ENCODE data around the gene DGLUCY.
"Not testable (repeated sequence)": the region's sequence is repeated elsewhere in the genome, so short reads cannot be mapped to it uniquely, and the experiment has no call there.

Gene DGLUCY

DNA sequence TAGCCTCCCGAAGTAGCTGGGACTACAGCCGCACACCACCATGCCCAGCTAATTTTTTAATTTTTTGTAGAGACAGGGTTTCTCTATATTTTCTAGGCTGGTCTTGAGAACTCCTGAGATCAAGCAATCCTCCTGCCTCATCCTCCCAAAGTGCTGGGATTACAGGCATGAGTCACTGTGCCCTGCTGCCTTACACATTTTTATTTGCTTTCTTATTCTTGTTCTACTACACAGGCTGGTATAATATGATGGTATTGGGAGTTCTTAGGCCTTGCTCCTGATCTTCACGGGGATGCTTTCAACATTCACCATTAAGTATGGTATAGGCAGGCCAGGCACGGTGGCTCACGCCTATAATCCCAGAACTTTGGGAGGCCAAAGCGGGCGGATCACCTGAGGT lies 21.2 kb downstream of the DGLUCY start:
- no peak for DNase-seq (ENCODE audit: low read depth in 2 of 3, low spot score in 2 of 3)

DNA sequence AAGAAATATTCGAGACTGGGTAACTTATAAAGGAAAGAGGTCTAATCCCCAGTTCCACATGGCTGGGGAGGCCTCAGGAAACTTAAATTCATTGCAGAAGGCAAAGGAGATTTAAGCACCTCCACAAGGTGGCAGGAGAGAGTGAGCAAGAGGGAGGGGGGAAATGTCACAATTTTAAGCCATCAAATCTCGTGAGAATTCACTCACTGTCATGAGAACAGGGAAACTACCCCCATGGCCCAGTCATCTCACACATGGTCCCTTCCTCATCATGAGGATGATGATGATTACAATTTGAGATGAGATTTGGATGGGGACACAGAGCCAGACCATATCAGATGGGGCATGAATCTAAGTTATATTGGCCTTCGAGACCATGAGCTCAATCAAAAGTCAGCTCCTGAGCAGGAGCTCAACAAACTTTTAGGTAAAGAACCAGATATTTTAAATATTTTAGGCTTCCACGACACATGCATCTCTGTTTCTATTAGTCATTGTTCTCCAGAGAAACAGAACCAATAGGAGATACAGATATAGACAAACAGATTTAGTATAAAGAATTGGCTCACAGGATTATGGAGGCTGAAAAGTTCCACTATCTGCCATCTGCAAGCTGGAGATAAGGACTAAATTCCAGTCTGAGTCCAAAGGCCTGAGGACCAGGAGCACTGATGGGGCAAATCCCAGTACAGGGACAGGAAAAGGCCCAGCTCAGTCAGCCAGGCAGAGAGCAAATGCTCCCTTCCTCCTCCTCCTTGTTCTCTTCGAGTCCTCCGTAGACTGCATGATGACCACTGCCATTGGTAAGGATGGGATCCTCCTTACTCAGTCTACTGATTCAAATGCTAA lies 24.9 kb downstream of the DGLUCY start:
- DNase-seq (ENCODE audit: low read depth in 2 of 3, low spot score in 2 of 3) = no peak

DNA sequence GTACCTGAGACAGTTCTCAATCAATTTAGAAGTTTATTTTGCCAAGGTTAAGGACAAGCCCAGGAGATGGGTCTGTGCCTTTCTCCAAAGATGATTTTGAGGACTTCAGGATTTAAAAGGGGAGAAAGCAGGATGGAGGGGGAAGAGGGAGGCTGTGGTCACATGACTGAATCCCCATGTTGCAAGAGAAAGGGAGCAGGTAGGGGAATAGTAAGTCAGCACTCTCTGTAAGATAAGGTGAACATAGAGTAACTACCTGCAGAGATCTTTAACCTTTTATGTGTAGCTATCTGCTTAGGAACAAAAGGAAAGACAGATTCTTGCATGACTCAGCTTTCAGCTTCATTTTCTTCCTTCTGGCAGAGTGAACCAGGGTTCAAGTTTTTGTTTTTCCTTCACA lies 25.9 kb downstream of the DGLUCY start:
- DNase-seq (ENCODE audit: low read depth in 2 of 3, low spot score in 2 of 3) = no peak

DNA sequence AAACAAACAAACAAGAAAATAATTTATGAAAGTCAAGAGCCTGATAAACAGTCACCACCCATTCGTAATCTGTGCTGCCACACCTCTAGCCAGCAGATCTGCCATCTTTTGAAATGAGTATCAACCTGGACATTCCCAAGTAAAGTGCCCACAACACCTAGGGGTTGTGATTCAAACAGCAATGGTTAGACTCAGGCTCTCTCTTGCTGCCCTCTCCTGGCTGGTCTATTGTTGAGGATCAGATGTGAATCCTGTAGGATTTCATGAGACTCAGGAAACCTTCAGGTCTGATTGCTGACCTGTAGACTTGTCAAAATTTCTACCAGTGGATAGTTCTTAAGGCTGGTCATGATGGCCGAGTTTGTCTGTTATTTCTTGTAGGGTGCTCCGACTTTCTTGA lies 26.8 kb downstream of the DGLUCY start:
- no peak for DNase-seq (ENCODE audit: low read depth in 2 of 3, low spot score in 2 of 3)

DNA sequence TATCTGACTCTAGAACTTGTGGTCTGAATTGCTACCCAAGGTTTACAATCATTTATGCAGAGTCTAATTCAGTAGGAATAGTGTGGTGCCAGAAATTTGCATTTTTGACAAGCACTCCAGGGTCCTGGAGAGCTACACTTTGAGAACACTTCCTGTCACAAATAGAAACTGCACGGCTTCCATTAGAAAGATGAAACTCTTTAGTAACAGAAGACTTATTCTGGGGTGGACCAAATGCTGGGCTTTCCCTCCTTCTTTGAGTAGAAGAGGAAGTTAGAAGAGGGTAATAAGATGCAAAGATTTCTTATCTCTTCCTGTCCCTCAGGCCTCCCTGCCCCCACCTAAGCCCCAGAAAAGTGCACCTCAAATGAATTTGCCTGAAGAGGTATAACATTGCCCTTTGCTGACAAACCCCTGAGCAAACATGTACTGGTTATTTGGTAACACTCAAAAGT lies 28.4 kb downstream of the DGLUCY start:
- DNase-seq (ENCODE audit: low read depth in 2 of 3, low spot score in 2 of 3) = no peak

DNA sequence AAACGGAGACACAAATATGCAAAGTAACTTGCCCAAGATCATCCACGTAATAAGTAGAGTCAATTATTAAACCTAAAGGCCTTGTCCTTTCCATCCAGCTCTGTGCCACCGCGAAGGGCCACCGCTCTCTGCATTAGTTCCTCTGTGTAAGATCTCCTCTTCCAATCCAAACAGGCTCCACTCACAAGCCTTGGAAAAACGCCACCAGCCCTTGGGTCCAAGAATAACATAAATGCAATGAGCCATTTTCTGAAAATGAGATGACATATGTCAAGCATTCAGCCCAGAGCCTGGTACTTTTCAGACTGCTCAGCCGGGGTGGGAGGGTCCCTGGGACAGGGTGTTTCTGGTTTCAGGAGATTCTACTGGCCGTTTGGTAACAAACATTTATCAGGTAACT lies 30.0 kb downstream of the DGLUCY start:
- DNase-seq (ENCODE audit: low read depth in 2 of 3, low spot score in 2 of 3) = no peak

DNA sequence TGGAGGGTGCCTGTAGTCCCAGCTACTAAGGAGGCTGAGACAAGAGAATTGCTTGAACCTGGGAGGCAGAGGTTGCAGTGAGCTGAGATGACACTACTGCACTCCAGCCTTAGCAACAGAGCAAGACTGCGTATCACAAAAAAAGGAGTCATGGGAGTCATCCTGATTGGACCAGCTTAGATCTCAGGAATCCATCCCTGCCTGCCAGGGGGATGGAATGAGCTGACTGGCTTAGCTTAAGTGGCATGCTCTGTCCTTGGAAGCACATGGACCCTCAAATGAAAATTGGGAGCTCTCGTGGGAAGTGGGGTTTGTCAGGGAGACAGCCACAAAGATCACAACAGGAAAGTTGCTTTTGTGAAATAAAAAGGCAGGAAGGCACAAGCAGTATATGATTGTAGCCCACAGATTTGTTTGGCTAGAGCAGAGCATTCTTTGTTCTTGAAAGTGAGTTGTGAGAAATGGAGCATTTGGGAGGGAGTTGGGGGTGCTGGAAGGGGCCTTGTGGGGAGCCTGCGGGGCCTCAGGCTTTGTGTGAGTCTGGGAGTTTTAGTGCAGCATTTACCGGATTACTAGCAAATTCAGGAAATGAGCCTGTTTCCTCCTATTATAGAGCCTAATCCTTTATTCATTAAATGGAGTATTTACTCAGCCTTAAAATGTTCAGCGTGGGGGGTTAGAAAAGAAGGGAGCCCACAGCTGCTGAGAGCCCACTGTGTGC lies 30.7 kb downstream of the DGLUCY start:
- DNase-seq (ENCODE audit: low read depth in 2 of 3, low spot score in 2 of 3) = no peak

DNA sequence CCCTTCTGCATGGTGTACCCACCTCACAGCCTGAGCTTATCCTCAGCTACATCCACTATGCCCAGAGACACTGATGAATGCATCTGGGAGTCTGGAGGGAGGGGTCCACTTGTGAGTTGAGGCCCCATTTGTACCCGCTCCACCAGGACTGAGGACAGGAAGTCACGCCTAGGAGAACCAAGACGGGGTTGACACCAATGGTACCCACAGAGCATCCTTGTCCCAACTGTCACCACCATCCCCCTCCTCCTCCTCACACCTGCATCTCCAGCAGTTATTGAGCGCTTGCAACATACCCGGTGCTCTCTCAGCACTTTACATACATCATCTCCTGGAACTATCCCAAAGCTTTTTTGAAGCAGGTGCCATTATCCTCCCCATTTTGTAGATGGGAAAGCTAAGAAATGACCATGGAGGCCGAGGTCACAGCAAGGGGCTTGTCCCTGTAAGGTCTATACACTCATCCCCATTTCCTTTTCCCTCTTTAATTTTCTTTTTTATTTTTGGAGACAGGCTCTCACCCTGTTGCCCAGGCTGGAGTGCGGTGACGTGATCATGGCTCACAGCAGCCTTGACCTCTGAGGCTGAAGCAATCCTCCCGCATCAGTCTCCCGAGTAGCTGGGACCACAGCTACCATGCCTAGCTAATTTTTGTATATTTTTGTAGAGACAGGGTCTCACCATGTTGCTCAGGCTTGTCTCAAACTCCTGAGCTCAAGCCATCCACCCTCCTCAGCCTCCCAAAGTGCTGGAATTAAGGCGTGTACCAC lies 31.7 kb downstream of the DGLUCY start:
- no peak for DNase-seq (ENCODE audit: low read depth in 2 of 3, low spot score in 2 of 3)

DNA sequence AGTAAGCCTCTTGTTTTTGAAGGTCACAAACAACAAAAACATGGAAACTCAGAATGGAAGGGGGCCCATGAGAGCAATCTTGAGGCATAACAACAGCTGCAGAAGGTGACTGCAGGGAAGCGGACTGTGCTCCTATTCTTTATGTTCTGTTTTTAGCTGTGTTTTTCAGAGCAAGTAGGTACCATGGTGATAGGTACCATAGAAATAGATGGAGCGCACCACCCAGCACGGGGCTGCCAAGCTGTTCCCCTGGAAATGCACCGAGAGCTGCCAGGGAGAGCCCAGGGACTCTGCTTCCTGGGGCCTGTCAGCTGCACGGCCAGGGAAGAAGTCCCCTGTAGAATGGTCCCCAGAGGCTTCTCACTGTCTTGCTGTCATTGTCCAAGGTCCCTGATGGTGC lies 32.8 kb downstream of the DGLUCY start:
- no peak for DNase-seq (ENCODE audit: low read depth in 2 of 3, low spot score in 2 of 3)

DNA sequence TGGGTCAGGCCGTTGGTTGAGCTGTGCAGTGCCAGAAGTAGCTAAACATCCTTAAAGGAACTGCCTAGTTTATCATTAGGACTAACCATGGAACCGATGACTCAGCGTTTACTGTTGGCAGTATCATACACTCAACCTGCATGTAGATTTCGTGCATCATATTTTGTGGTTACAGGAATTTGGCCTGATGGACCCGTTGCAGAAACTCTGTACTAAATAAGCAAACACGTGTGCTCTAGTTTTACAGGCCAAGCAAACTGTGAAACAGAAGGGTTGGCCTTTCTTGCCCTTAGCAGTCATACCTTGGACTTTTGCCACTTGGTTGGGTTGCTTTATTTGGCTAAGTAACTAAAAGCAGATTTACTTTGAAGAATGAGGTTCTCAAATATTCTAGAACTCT lies 35.6 kb downstream of the DGLUCY start:
- DNase-seq (ENCODE audit: low read depth in 2 of 3, low spot score in 2 of 3) = no peak

DNA sequence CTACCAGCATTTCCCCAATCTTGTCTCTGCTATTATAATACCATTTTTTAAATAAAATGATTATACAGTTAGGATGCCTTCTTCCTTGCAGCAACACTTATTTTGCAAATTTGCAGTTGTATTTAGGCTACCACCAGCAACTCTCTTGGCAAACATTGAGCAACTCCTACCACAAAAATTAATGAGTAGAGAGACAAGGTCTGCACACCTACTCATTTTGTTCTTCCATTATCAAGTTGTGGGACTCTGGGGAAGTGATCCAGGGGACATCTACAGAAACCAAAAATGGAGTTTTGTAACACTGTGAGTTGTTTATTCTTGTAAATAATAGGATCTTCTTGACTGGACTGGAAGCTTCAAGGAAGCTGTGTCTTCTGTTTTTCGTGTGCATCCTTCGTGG lies 38.6 kb downstream of the DGLUCY start:
- no peak for DNase-seq (ENCODE audit: low read depth in 2 of 3, low spot score in 2 of 3)

DNA sequence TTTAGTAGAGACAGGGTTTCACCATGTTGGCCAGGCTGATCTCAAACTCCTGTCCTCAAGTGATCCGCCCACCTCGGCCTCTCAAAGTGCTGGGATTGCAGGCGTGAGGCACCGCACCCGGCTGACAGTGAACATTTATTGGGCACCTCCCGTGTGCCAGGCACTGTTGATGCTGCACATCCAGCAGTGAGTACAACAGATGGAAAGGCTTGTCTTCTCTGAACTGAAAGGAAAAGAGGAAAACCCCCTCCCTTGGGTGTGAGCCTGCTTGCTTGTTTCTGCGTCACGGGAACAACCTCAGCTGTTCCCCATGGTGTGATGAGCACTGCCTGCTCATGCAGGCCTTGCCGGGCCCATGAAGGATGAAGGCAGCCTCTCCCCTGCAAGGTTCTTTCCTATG lies 39.5 kb downstream of the DGLUCY start:
- no peak for DNase-seq (ENCODE audit: low read depth in 2 of 3, low spot score in 2 of 3)

DNA sequence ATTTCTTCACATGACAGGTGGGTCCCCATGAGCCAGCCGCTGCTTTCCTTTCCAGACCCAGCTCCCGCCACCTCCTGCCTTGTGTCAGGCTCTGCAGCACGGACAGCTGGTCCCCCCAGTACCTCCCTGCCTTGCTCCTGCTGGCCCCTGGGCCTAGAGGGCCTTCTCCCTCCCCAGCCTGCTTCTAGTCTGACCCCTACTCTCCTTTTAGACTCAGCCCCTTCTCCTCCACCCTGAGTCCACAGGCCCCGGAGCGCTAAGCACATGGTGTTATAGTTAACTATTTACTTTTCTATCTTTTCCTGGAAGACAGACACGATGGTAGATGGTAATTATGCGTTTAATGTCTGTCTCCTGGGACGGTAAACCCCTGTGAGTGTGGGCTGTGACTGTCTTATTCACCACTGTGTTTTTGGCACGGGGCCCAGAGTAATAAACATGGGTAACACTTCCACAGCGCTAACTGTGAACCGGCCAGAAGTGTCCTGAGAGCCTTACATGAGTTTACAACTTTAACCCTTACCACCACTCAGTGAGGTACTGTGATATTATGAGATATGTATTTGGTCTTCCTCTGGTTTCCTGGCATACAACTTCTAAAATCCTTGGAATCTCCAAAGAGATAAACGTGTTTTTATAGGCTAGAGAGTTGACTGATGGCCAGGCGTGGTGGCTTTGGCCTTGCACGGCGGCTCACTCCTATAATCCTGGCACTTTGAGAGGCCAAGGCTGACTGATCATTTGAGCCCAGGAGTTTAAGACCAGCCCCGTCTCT lies 41.2 kb downstream of the DGLUCY start:
- no peak for DNase-seq (ENCODE audit: low read depth in 2 of 3, low spot score in 2 of 3)

DNA sequence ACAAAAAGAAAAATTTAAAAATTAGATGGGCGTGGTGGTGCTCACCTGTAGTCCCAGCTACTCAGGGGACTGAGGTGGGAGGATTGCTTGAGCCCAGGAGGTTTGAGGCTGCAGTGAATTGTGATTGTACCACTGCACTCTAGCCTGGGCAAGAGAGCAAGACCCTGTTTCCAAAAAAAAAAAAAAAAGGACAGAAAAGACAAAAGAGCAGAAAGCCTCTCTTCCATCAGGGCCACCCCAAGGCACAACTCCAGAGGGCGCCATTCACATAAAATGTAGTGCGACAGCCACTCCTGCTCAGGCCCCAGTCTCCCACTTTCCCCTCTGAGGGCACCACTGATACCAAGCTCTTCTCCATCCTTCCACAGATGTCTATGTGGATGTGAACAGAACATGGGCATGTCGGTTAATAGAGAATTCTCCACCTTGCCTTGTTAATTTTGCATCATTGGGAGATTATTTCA lies 41.8 kb downstream of the DGLUCY start:
- DNase-seq (ENCODE audit: low read depth in 2 of 3, low spot score in 2 of 3) = no peak

DNA sequence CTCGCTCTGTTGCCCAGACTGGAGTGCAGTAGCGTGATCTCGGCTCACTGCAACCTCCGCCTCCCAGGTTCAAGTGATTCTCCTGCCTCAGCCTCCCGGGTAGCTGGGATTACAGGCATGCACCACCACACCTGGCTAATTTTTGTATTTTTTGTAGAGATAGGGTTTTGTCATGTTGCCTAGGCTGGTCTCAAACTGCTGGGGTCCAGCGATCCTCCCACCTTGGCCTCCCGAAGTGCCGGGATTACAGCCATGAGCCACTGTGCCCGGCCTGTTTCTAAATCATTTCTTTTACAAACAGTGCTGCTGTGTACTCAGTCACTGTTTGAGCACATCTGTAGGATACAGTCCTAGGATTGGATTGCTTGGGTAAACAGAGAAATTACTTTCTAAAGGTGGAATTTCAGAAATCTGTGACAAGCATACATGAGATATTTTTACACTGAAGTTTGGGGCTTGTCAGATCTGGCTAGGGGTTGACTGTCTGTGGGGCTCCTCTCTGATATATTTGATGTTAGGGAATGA lies 42.3 kb downstream of the DGLUCY start:
- DNase-seq (ENCODE audit: low read depth in 2 of 3, low spot score in 2 of 3) = not testable (repeated sequence)

DNA sequence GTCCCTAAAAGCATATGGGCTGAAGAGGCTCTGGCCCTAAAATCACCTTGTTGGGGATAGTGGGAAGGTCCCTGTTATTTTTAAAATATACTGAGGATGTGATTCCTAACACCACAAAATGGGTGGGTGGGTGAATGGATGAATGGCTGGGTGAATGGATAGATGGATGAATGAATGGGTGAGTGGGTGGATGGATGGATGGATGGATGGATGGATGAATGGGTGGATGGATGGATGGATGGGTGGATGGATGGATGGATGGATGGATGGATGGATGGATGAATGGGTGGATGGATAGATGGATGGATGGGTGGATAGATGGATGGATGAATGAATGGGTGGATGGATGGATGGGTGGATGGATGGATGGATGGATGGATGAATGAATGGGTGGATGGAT lies 43.0 kb downstream of the DGLUCY start:
- not testable (repeated sequence) for DNase-seq (ENCODE audit: low read depth in 2 of 3, low spot score in 2 of 3)

DNA sequence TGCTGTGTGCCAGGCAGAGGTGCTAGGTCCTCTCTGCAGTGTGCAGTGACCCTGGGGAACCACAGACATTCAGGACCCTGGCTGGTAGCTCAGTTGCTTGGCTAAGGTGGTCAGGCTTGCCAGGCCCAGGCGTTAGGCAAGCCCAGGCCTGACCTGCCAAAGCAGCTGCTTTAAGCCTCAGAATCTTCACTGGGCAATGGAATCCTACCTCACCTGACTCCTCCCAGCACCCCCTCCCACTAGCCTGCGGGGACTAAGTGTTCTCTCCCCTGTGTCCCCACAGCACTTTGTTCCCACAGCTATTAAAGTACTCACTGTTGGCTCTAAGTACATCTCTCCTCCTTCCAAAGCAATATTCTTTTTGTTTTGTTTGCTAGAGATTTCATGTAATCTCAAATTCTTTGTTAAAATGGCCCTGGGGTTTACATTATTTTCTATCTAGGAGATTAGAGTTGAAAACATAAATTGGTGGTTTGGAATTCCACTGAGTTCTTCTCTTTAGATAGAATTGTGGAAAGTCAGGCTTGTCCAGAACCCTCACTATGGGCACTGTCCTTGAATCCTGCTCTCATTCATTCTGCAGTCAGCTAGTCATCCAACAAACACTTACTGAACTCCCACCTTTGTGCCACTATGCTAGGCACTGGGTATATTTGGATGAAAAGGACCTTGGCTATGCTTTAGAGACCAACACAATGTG lies 44.4 kb downstream of the DGLUCY start:
- no peak for DNase-seq (ENCODE audit: low read depth in 2 of 3, low spot score in 2 of 3)

DNA sequence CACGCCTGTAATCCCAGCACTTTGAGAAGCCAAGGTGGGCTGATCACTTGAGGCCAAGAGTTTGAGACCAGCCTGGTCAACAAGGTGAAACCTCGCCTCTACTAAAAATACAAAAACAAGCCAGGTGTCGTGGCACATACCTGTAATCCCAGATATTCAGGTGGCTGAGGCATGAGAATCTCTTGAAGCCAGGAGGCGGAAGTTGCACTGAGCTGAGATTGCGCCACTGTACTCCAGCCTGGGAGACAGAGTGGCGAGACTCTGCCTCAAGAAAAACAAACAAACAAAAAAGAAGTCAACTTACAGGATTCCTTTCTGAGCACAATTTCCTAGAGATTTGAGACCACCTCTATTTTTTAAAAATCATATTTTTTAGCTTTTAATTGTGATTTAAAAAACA lies 45.3 kb downstream of the DGLUCY start:
- no peak for DNase-seq (ENCODE audit: low read depth in 2 of 3, low spot score in 2 of 3)

DNA sequence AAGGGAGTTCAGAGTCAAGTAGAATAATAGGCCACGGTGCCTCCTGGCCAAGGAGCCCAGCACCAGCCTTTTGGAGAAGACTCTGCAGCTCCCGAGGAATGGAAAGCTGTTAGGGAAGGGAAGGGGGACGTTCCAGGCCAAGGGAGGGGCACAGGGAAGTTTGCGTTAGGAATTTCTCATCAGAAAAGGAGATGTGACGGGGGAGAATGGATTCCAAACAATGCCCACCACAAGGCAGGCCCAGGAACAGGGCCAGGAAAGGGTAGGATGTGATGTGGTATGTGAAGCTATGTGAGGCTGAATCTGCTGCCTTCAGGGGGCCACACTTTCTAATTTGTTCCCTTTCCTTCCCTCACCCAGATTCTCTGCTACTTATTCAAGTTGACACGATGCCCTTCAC lies 46.0 kb downstream of the DGLUCY start:
- no peak for DNase-seq (ENCODE audit: low read depth in 2 of 3, low spot score in 2 of 3)

DNA sequence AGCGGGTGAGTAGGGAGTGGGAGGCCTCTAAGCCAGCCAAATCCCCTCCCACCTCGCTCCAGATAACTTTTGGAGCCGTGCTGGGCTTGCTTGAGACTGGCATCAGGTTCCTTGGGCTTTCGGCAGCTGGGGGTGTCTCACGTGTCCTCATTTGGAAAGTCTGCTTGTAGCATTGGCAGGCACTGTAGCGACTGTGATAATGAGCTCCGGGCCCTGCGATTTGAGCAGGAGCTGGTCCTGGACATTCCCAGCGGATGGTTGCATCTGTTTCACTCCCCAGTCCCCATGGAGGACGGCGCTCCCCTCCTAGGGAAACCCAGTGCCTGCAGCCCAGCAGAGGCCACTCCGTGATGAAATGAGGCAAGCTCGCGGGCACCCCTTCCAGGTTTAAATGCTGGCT lies 49.4 kb downstream of the DGLUCY start:
- DNase-seq (ENCODE audit: low read depth in 2 of 3, low spot score in 2 of 3) = no peak
